Progenitor cell of endocrine pancreas (in vitro differentiated cells): Measurements from ENCODE around the gene CD109. TPM values are rescaled to one million over a fixed set of nuclear protein-coding genes. Genes with fewer than 3 reads are reported as not detected.
"Not testable (repeated sequence)": the region's sequence is repeated elsewhere in the genome, so short reads cannot be mapped to it uniquely, and the experiment has no call there.

ENCODE experiments used
- DNase-seq: peaks from one replicate; pipeline ENCODE4 v3.0.0; 2021; ENCODE audit warnings: low spot score; ENCODE audit not compliant: unreplicated experiment
- H3K27ac Mint-ChIP-seq: 2 replicates; pipeline ENCODE4 v1.8.0; 2021; ENCODE audit warnings: mild to moderate bottlenecking, moderate library complexity, mixed read lengths
- H3K27me3 Mint-ChIP-seq: 2 replicates; pipeline ENCODE4 v1.8.0; 2021; ENCODE audit warnings: mixed read lengths
- H3K36me3 Mint-ChIP-seq: 2 replicates; pipeline ENCODE4 v1.8.0; 2022; ENCODE audit warnings: mixed read lengths; ENCODE audit not compliant: insufficient read depth
- H3K4me1 Mint-ChIP-seq: 2 replicates; pipeline ENCODE4 v1.8.0; 2021; ENCODE audit warnings: low read depth, mixed read lengths
- H3K4me3 Mint-ChIP-seq: 2 replicates; pipeline ENCODE4 v1.8.0; 2021; ENCODE audit warnings: low read depth, mild to moderate bottlenecking, moderate library complexity, mixed read lengths
- H3K9me3 Mint-ChIP-seq: 2 replicates; pipeline ENCODE4 v1.8.0; 2021; ENCODE audit warnings: low read depth, mixed read lengths
- total RNA-seq: library from RNA; stranded (reverse); gene quantifications from 2 replicates; pipeline ENCODE4 v1.2.1, GENCODE V29; 2021
- TF ChIP-seq, protein P1 (sequence below): fragments of 200-600 bp; sonication (generic); IDR thresholded peaks from one replicate; pipeline ENCODE4 v1.5.0; 2021; ENCODE audit warnings: antibody characterized with exemption, mild to moderate bottlenecking; ENCODE audit not compliant: unreplicated experiment

Gene CD109
- total RNA-seq, 1 donor from 2014 or later: 0.24 TPM

DNA sequence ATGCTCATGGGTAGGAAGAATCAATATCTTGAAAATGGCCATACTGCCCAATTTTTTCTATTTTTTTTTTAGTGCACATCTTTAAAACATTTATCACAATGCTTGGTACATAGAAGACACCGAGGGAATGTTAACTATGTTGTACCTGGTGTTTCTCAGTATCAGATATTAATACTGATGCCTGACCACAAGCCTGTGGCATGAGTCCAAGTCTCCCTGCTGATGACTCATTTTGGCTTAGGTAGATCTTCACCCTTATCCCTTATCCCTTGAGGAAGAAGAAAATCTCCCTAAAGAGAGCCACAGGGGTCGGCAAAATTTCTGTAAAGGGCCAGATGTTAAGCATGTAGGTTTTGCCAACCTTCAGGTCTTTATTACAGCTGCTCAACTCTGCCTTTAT lies 14.5 kb downstream of the CD109 start:
- no peak for DNase-seq
- Mint-ChIP-seq H3K27me3 (no peaks in the 10 kb centered on the region), H3K27ac (no peak overlapping the region), H3K36me3 (no peaks in the 10 kb centered on the region), H3K4me3 (no peak overlapping the region), H3K4me1 (peaks cover 5% of the 10 kb centered on the region), H3K9me3 (no peaks in the 10 kb centered on the region)
- TF ChIP-seq, protein P1, sequence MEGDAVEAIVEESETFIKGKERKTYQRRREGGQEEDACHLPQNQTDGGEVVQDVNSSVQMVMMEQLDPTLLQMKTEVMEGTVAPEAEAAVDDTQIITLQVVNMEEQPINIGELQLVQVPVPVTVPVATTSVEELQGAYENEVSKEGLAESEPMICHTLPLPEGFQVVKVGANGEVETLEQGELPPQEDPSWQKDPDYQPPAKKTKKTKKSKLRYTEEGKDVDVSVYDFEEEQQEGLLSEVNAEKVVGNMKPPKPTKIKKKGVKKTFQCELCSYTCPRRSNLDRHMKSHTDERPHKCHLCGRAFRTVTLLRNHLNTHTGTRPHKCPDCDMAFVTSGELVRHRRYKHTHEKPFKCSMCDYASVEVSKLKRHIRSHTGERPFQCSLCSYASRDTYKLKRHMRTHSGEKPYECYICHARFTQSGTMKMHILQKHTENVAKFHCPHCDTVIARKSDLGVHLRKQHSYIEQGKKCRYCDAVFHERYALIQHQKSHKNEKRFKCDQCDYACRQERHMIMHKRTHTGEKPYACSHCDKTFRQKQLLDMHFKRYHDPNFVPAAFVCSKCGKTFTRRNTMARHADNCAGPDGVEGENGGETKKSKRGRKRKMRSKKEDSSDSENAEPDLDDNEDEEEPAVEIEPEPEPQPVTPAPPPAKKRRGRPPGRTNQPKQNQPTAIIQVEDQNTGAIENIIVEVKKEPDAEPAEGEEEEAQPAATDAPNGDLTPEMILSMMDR: no peak

DNA sequence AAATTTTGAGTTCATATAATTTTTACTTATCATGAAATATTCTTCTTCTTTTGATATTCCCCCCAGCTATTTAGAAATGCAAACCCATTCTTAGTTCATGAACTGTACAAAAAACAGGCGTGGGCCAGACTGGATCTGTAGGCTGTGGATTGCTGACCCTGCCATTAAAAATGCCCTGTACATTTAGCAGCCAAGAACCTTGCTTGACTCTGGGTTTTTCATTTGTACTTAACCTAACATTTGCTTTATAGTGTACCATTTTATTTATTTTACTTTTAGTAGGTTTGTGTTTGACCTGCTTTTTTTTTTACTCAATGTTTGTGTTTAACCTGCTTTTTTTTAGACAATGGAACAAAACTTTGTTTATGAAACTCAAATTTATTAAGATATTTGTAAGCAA lies 14.9 kb downstream of the CD109 start:
- Mint-ChIP-seq H3K27ac (no peak overlapping the region), H3K4me3 (no peak overlapping the region), H3K36me3 (no peaks in the 10 kb centered on the region), H3K27me3 (no peaks in the 10 kb centered on the region), H3K9me3 (no peaks in the 10 kb centered on the region), H3K4me1 (peaks cover 5% of the 10 kb centered on the region)
- DNase-seq: no peak
- TF ChIP-seq, protein P1: no peak

GRCh38 chr6:73712535-73713173 lies 16.7 kb downstream of the CD109 start:
- Mint-ChIP-seq H3K4me3 (no peak overlapping the region), H3K4me1 (peaks cover 5% of the 10 kb centered on the region), H3K27ac (no peak overlapping the region), H3K36me3 (no peaks in the 10 kb centered on the region), H3K9me3 (peaks cover 5% of the 10 kb centered on the region), H3K27me3 (no peaks in the 10 kb centered on the region)
- TF ChIP-seq, protein P1: no peak
- DNase-seq: no peak

DNA sequence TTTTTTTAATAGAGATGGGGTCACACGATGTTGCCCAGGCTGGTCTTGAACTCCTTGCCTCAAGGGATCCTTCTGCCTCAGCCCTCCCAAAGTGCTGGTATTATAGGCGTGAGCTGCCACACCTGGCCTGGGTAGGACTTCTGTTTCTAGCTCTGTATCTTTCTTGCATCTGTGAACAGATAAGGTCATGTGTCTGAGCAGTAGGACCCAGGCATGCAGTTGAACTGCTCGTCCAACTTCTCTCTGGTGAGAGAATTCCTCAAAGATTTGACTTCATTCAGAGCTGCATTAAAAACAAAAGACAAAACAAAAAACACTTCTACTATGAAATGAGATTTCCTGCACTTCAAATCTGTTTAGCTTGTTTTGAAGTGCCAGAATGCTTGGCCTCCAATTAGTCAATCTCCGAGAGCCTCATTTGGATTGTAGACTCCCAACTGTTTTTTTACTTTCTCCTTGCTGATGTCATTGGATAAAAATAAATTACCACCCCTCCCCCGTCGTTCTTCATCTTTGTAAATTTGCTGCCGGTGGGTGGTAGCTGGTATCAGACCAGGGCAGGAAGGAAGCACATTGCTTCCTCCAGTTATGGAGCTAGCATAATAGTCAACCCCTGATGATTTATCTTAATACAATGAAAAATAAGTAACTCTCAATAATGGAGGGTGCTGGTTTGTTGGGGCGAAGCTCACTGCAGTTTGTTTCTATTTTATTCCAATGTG lies 17.6 kb downstream of the CD109 start:
- Mint-ChIP-seq H3K4me1 (peaks cover 5% of the 10 kb centered on the region), H3K36me3 (no peaks in the 10 kb centered on the region), H3K9me3 (peaks cover 5% of the 10 kb centered on the region), H3K4me3 (no peak overlapping the region), H3K27me3 (no peaks in the 10 kb centered on the region), H3K27ac (no peak overlapping the region)
- TF ChIP-seq, protein P1: no peak
- no peak for DNase-seq

GRCh38 chr6:73715111-73715508 lies 19.1 kb downstream of the CD109 start:
- H3K27ac Mint-ChIP-seq, H3K27me3 Mint-ChIP-seq, H3K4me3 Mint-ChIP-seq, H3K4me1 Mint-ChIP-seq, DNase-seq, H3K9me3 Mint-ChIP-seq, H3K36me3 Mint-ChIP-seq: not testable (repeated sequence)

DNA sequence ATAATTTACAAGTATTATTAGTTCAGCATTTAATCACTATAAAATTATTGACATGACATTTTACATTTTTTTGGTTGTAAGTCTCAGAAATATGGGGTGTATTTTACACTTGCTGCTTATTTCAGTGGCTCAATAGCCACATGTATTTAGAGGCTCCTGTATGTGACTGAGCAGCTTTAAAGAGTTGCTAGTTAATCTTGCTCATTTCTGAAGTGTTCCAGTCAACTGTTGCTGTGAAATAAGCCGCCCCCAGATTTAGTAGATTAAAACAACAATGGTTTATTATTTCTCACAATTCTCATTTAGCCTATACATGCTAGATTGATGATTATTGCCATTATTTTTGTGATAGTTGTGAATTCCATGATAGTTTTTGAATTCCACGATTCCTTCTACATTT lies 23.0 kb downstream of the CD109 start:
- H3K9me3 Mint-ChIP-seq: peaks cover 5% of the 10 kb centered on the region
- no peaks in the 10 kb centered on the region for H3K27me3 Mint-ChIP-seq
- no peak overlapping the region for H3K27ac Mint-ChIP-seq
- TF ChIP-seq, protein P1: no peak
- DNase-seq: no peak
- H3K36me3 Mint-ChIP-seq: no peaks in the 10 kb centered on the region
- peaks cover 5% of the 10 kb centered on the region for H3K4me1 Mint-ChIP-seq
- no peak overlapping the region for H3K4me3 Mint-ChIP-seq
